B cell (primary cell): ENCODE data around the gene NYNRIN. TPM values are rescaled to one million over a fixed set of nuclear protein-coding genes. Genes with fewer than 3 reads are reported as not detected.

Source experiments
- ATAC-seq: fragments of 200-7000 bp; cut with Tn5 transposase; one replicate; pipeline ENCODE4 v1.10.0; 2021; ENCODE audit warnings: low read depth, mild to moderate bottlenecking, moderate number of reproducible peaks, moderate library complexity
- CTCF ChIA-PET: fragments of 350-600 bp; sonication (Branson Sonifier 250); formaldehyde crosslinking; loops from one replicate; lab custom pipeline; 2021; ENCODE audit warnings: antibody characterized with exemption, inconsistent platforms; lab: Charles Lee
- POLR2A ChIA-PET: fragments of 350-600 bp; sonication (Branson Sonifier 250); formaldehyde crosslinking; loops from one replicate; lab custom pipeline; 2021; ENCODE audit warnings: antibody characterized with exemption; lab: Charles Lee
- DNase-seq: peaks from one replicate; pipeline ENCODE4 v3.0.0; 2013
- H2AFZ ChIP-seq: 2 replicates; pipeline ENCODE4 v1.6.1; 2012; ENCODE audit warnings: mild to moderate bottlenecking, low read depth, low read length; ENCODE audit not compliant: insufficient read depth, poor library complexity, severe bottlenecking
- H3K27ac ChIP-seq, 2 donors: 1 replicate in 1 of 2; 2 replicates in 1 of 2; pipeline ENCODE4 v1.5.1; 2012 to 2013; ENCODE audit warnings: low read length in 2 of 2, mild to moderate bottlenecking in 2 of 2, moderate library complexity in 1 of 2
- H3K27me3 ChIP-seq, 4 experiments: fragments of 200-600 bp in 1 of 4; sonication (generic) in 1 of 4; replicated peaks in 1 of 4; 1 replicate in 2 of 4; 2 replicates in 2 of 4; pipeline versions ENCODE4 v1.6.1 to v1.7.0; 2013 to 2016; ENCODE audit warnings: low read length in 3 of 4, mild to moderate bottlenecking in 2 of 4, mixed read lengths in 1 of 4, moderate library complexity in 1 of 4; ENCODE audit not compliant: insufficient read depth in 4 of 4, control insufficient read depth in 3 of 4; ENCODE audit errors: control extremely low read depth in 1 of 4
- H3K36me3 ChIP-seq, 2 experiments: replicated peaks in 1 of 2; 1 replicate in 1 of 2; 2 replicates in 1 of 2; pipeline versions ENCODE4 v1.6.1 to v1.7.1; 2013; ENCODE audit warnings: low read length in 1 of 2; ENCODE audit not compliant: insufficient read depth in 2 of 2, control insufficient read depth in 1 of 2; ENCODE audit errors: control extremely low read depth in 1 of 2, extremely low read depth in 1 of 2
- H3K4me1 ChIP-seq, 2 donors: fragments of 200-600 bp in 1 of 2; sonication (generic) in 1 of 2; 1 replicate in 1 of 2; 2 replicates in 1 of 2; pipeline versions ENCODE4 v1.5.1 to v1.6.1; 2013 to 2017; ENCODE audit warnings: low read length in 2 of 2; ENCODE audit not compliant: control insufficient read depth in 2 of 2, insufficient read depth in 2 of 2
- H3K4me2 ChIP-seq: replicated peaks from 2 replicates; pipeline ENCODE3; 2012; ENCODE audit warnings: mild to moderate bottlenecking, low read depth, low read length; ENCODE audit not compliant: poor library complexity, severe bottlenecking
- H3K4me3 ChIP-seq, 5 experiments: fragments of 200-600 bp in 1 of 5; sonication (generic) in 1 of 5; 1 replicate in 3 of 5; 2 replicates in 2 of 5; pipeline versions ENCODE4 v1.5.1 to v1.7.0; 2011 to 2016; ENCODE audit warnings: low read length in 4 of 5, mild to moderate bottlenecking in 4 of 5, low read depth in 2 of 5, control low read depth in 1 of 5, moderate library complexity in 1 of 5; ENCODE audit not compliant: insufficient read depth in 1 of 5; ENCODE audit errors: control extremely low read depth in 1 of 5, extremely low read depth in 1 of 5
- H3K79me2 ChIP-seq: fragments of 200-600 bp; sonication (generic); one replicate; pipeline ENCODE4 v1.6.0; 2016; ENCODE audit warnings: low read length; ENCODE audit not compliant: control insufficient read depth, insufficient read depth
- H3K9ac ChIP-seq: fragments of 200-600 bp; sonication (generic); 2 replicates; pipeline ENCODE4 v1.6.1; 2017; ENCODE audit warnings: mild to moderate bottlenecking, low read length, moderate library complexity
- H3K9me3 ChIP-seq, 3 donors: one replicate each; pipeline versions ENCODE4 v1.6.1 to v1.7.1; 2013; ENCODE audit warnings: low read length in 2 of 3; ENCODE audit not compliant: control insufficient read depth in 2 of 3, insufficient read depth in 1 of 3; ENCODE audit errors: control extremely low read depth in 1 of 3
- H4K20me1 ChIP-seq: 2 replicates; pipeline ENCODE4 v1.6.0; 2012; ENCODE audit warnings: mild to moderate bottlenecking, low read length; ENCODE audit not compliant: insufficient read depth, control insufficient read depth, poor library complexity, severe bottlenecking
- H3K27ac Mint-ChIP-seq: one replicate; pipeline ENCODE4 v1.8.0; 2021; ENCODE audit warnings: mixed read lengths
- H3K27me3 Mint-ChIP-seq: one replicate; pipeline ENCODE4 v1.8.0; 2021; ENCODE audit warnings: mixed read lengths
- H3K4me1 Mint-ChIP-seq: one replicate; pipeline ENCODE4 v1.8.0; 2021; ENCODE audit warnings: mixed read lengths
- H3K4me3 Mint-ChIP-seq: one replicate; pipeline ENCODE4 v1.8.0; 2021; ENCODE audit warnings: mixed read lengths
- H3K9me3 Mint-ChIP-seq: one replicate; pipeline ENCODE4 v1.8.0; 2022; ENCODE audit warnings: mixed read lengths; ENCODE audit not compliant: insufficient read depth
- EZH2 ChIP-seq: IDR thresholded peaks from 2 replicates; pipeline ENCODE4 v1.6.1; 2012; ENCODE audit warnings: borderline replicate concordance, low read depth, mild to moderate bottlenecking, moderate library complexity, low read length; ENCODE audit not compliant: insufficient read depth, poor library complexity, severe bottlenecking
- WGBS: methylation state at CpG from one replicate; pipeline ENCODE4 v1.1.5; 2013; ENCODE audit warnings: missing lambda C conversion rate; ENCODE audit not compliant: insufficient coverage; 5-methylcytosine and 5-hydroxymethylcytosine counted together
- intact Hi-C: fragments of 100-400 bp; cut with micrococcal nuclease; formaldehyde crosslinking; loops from one replicate; pipeline ENCODE4 v1.10.0; 2022
- polyA minus RNA-seq: library from RNA; depleted of rRNA, polyadenylated mRNA; stranded (reverse); fragments of >200 nt; gene quantifications from 2 replicates; pipeline ENCODE4 v1.2.3, GENCODE V29; 2012
- polyA plus RNA-seq: library from polyadenylated mRNA; depleted of rRNA; stranded (reverse); fragments of >200 nt; gene quantifications from 2 replicates; pipeline ENCODE4 v1.2.3, GENCODE V29; 2012
- total RNA-seq, 2 donors: library from RNA; stranded (reverse); fragments of 120-200 nt in 1 of 2; gene quantifications; 1 replicate in 1 of 2; 2 replicates in 1 of 2; pipeline versions ENCODE4 v1.2.3 to v1.2.4, GENCODE V29; 2013 to 2022
- TF ChIP-seq, protein P1 (sequence below): fragments of 200-600 bp; IDR thresholded peaks from one replicate; pipeline ENCODE4 v1.8.0; 2022; ENCODE audit warnings: antibody characterized with exemption, mild to moderate bottlenecking

The NYNRIN gene
- total RNA-seq (0.29 and 0.34 TPM in 2 replicates), polyA plus RNA-seq (0.04 TPM in 2 replicates), polyA minus RNA-seq (under 0.01 TPM in 1 of 2 replicates, not detected in the other)
- total RNA-seq (2013), result 0.28 TPM

- no peaks in the 10 kb centered on the region for H3K36me3 ChIP-seq
- Mint-ChIP-seq H3K27me3 (peaks cover 25% of the 10 kb centered on the region), H3K4me3 (peak within 1 kb of the TSS; percentile 75), H3K9me3 (no peaks in the 10 kb centered on the region), H3K27ac (no peak within 1 kb of the TSS), H3K4me1 (peaks cover 11% of the 10 kb centered on the region)
- peaks cover 9 to 12% of the 10 kb centered on the region in 2 donors for H3K4me1 ChIP-seq
- no peaks in the 10 kb centered on the region for H4K20me1 ChIP-seq
- 5% methylated on average over 45 of the region's 57 CpGs for WGBS
- POLR2A ChIA-PET, result interaction anchor here (0.6 to 1.4 kb wide), 3 partner anchors 11 to 66 kb away, joined by 3 to 6 read pairs (median 6); no protein-coding TSS in a partner anchor
- no peaks in the 10 kb centered on the region for H3K9me3 ChIP-seq
- ATAC-seq (peak; percentile 77), DNase-seq (peak; percentile 44)
- peaks cover 0 to 18% (median under 1%) of the 10 kb centered on the region in 4 experiments for H3K27me3 ChIP-seq
- H3K4me3 ChIP-seq, result peak within 1 kb of the TSS in 4 of 5 experiments; percentile 26 to 56 (median 52)
- H3K79me2 ChIP-seq, result no peaks in the 10 kb centered on the region
- H3K9ac ChIP-seq, result peak within 1 kb of the TSS; percentile 62
- H2AFZ ChIP-seq, result peak within 1 kb of the TSS; percentile 81
- H3K27ac ChIP-seq, result no peak within 1 kb of the TSS
- intact Hi-C loops, result loop anchor here (2.0 kb wide), 1 partner anchor 58 kb away; no protein-coding TSS in a partner anchor
- peak within 1 kb of the TSS; percentile 94 for H3K4me2 ChIP-seq
- CTCF ChIA-PET, result interaction anchor here (0.9 to 2.0 kb wide), 5 partner anchors 8 to 65 kb away, joined by 4 to 6 read pairs (median 6); no protein-coding TSS in a partner anchor
- no peak for TF ChIP-seq EZH2
- TF ChIP-seq, protein P1, sequence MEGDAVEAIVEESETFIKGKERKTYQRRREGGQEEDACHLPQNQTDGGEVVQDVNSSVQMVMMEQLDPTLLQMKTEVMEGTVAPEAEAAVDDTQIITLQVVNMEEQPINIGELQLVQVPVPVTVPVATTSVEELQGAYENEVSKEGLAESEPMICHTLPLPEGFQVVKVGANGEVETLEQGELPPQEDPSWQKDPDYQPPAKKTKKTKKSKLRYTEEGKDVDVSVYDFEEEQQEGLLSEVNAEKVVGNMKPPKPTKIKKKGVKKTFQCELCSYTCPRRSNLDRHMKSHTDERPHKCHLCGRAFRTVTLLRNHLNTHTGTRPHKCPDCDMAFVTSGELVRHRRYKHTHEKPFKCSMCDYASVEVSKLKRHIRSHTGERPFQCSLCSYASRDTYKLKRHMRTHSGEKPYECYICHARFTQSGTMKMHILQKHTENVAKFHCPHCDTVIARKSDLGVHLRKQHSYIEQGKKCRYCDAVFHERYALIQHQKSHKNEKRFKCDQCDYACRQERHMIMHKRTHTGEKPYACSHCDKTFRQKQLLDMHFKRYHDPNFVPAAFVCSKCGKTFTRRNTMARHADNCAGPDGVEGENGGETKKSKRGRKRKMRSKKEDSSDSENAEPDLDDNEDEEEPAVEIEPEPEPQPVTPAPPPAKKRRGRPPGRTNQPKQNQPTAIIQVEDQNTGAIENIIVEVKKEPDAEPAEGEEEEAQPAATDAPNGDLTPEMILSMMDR, result no peak
Observed at GRCh38 chr14:24398653-24399446, at the start of gene NYNRIN. NYNRIN (plus strand) TSS chr14:24399003; CDS start chr14:24399247, 244 bp downstream.

- intact Hi-C loops, result no loop called here
- POLR2A ChIA-PET, result no interaction called here
Observed at GRCh38 chr14:24349742-24350141, 49.1 kb upstream of the NYNRIN start.

More at GRCh38 chr14:24349742-24350141, 49.1 kb upstream of the NYNRIN start:
- Histone ChIP-seq H3K27me3 (peaks cover 0 to 37% (median 13%) of the 10 kb centered on the region in 4 experiments), H3K36me3 (no peaks in the 10 kb centered on the region), H3K9ac (no peak overlapping the region), H3K4me1 (no peaks in the 10 kb centered on the region), H3K9me3 (no peaks in the 10 kb centered on the region), H3K27ac (no peak overlapping the region), H3K4me2 (no peak overlapping the region), H3K4me3 (no peak overlapping the region), H4K20me1 (no peaks in the 10 kb centered on the region), H2AFZ (no peak overlapping the region), H3K79me2 (no peaks in the 10 kb centered on the region)
- TF ChIP-seq, protein P1, result no peak
- no peak for TF ChIP-seq EZH2
- Mint-ChIP-seq H3K27me3 (peaks cover 60% of the 10 kb centered on the region), H3K4me3 (no peak overlapping the region), H3K4me1 (no peaks in the 10 kb centered on the region), H3K9me3 (no peaks in the 10 kb centered on the region), H3K27ac (no peak overlapping the region)
- 88% methylated on average over 2 of the region's 5 CpGs for WGBS
- CTCF ChIA-PET, result interaction anchor here (0.6 to 1.2 kb wide), 2 partner anchors 10 to 16 kb away, joined by 3 to 4 read pairs; partner anchors contain the start of gene RIPK3
- DNase-seq, result no peak
- ATAC-seq, result no peak
